Upper lobe of right lung (tissue), 1 donor: Measurements from ENCODE around the gene KAT6B. TPM values are rescaled to one million over a fixed set of nuclear protein-coding genes. Genes with fewer than 3 reads are reported as not detected.

Experiments used
- ATAC-seq: fragments of 200-7000 bp; cut with Tn5 transposase; one replicate; pipeline ENCODE4 v1.9.1; 2020; ENCODE audit warnings: mild to moderate bottlenecking, moderate library complexity
- DNase-seq: peaks from one replicate; pipeline ENCODE4 v3.0.0-alpha.2; 2020
- H3K27ac ChIP-seq: fragments of 200-600 bp; one replicate; pipeline ENCODE4 v1.8.0; 2022
- H3K27me3 ChIP-seq: fragments of 200-600 bp; one replicate; pipeline ENCODE4 v1.8.0; 2022; ENCODE audit warnings: mild to moderate bottlenecking
- H3K36me3 ChIP-seq: fragments of 200-600 bp; one replicate; pipeline ENCODE4 v1.8.0; 2022
- H3K4me1 ChIP-seq: fragments of 200-600 bp; one replicate; pipeline ENCODE4 v1.8.0; 2022
- H3K4me3 ChIP-seq: fragments of 200-600 bp; one replicate; pipeline ENCODE4 v1.8.0; 2022; ENCODE audit warnings: mild to moderate bottlenecking
- H3K9me3 ChIP-seq: fragments of 200-600 bp; one replicate; pipeline ENCODE4 v1.8.0; 2022
- intact Hi-C: fragments of 100-400 bp; cut with DNase I; formaldehyde crosslinking; loops from one replicate; pipeline ENCODE4 v1.11.0; 2022
- total RNA-seq: library from RNA; stranded (reverse); fragmentation: NEBNext Ultra II Directional; extraction: Animal tissue kit (Norgen Biotek cat#: 25700); gene quantifications from one replicate; pipeline ENCODE4 v1.2.1, GENCODE V29; 2021
- TF ChIP-seq, protein P1 (sequence below): fragments of 200-600 bp; IDR thresholded peaks from one replicate; pipeline ENCODE4 v1.8.0; 2022; ENCODE audit warnings: antibody characterized with exemption
- donor health status: DM: no; HTN: yes; CAD: no; lungs with severe emphysema.

Gene KAT6B
- total RNA-seq, 1 donor from 2014 or later = 45.4 TPM

DNA sequence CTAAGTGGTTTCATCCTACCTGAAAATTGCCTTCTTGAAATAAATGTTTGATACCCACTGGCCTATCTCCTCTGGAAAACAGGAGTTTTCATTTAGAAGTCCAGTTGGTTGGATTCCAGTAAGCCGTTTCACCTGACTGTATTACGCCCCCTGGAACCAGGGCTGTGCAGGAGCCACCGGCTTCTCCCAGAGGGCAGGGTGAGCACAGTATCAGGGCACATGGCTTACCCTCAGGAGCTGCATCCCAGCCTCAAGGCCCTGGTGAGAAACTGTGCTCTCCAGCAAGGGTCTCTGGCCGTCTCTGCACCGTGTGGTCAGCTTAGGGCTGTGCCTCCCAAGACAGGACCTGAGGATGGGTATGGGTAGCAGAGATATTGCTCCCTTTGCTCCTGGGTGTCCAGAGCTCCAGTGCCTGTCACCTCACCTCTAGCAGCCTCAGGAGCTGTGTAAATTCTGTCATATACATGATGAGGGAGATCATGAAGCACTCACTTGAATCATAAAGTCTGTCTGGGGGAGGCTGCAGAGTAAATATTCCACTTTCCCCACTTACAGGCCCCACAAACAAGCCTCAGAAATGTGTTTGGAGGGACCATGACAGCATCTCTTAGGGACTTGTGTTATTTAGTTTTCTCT, 175.4 kb downstream of the KAT6B start:
- no peaks in the 10 kb centered on the region for H3K4me1 ChIP-seq
- H3K27me3 ChIP-seq = no peaks in the 10 kb centered on the region
- no peaks in the 10 kb centered on the region for H3K9me3 ChIP-seq
- H3K27ac ChIP-seq = no peak overlapping the region
- intact Hi-C loops = no loop called here
- no peak for ATAC-seq
- no peak for DNase-seq
- H3K4me3 ChIP-seq = no peak overlapping the region
- TF ChIP-seq, protein P1, sequence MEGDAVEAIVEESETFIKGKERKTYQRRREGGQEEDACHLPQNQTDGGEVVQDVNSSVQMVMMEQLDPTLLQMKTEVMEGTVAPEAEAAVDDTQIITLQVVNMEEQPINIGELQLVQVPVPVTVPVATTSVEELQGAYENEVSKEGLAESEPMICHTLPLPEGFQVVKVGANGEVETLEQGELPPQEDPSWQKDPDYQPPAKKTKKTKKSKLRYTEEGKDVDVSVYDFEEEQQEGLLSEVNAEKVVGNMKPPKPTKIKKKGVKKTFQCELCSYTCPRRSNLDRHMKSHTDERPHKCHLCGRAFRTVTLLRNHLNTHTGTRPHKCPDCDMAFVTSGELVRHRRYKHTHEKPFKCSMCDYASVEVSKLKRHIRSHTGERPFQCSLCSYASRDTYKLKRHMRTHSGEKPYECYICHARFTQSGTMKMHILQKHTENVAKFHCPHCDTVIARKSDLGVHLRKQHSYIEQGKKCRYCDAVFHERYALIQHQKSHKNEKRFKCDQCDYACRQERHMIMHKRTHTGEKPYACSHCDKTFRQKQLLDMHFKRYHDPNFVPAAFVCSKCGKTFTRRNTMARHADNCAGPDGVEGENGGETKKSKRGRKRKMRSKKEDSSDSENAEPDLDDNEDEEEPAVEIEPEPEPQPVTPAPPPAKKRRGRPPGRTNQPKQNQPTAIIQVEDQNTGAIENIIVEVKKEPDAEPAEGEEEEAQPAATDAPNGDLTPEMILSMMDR = no peak
- H3K36me3 ChIP-seq = peaks cover 19% of the 10 kb centered on the region

DNA sequence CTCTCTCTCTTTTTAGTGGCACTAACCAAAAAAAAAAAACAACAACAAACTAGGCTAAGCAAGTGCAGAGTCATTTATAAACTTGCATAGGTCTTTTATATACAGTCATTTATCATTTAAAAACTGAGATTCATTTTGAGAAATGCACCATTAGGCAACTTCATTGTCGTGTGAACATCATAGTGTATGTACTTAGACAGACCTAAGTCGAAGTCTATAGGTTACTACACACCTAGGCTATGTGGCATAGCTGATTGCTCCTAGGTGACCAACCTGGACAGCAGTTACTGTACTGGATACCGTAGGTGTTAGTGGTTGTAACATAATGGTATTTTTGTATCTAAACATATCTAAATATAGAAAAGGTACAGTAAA, 175.9 kb downstream of the KAT6B start:
- Histone ChIP-seq H3K4me1 (no peaks in the 10 kb centered on the region), H3K27ac (no peak overlapping the region), H3K4me3 (no peak overlapping the region), H3K36me3 (peaks cover 16% of the 10 kb centered on the region), H3K9me3 (no peaks in the 10 kb centered on the region), H3K27me3 (no peaks in the 10 kb centered on the region)
- ATAC-seq (no peak), DNase-seq (no peak)
- TF ChIP-seq, protein P1 = no peak
- intact Hi-C loops = no loop called here

DNA sequence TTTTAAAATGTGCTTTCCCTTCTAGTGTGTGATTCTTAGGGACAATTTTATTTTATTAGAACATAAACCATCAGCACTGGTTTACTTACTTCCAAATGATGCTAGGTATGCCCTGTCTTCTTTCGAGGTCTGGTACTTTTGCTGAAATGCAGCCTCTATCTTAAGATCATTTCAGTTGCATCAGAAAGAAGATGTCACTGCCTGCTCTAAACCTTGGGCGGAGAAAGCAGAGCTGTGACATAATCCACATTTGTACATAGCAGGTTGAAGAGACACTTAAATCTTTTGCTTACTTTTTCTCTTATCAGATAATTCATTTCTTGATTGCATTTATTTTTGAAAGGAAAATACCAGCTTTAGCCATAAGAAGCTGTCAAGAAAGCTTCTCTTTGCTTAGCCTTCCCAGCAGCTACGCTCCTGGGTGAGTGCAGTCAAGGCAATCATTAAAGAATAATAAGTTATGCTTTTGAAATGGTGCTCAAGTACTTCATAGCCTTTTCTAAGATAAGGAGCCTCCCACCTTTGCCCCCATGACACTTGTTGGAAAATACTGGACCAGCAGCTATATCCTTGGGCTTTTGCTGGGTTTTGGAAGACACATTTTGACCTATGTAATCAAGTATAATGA, 176.7 kb downstream of the KAT6B start:
- H3K27me3 ChIP-seq = no peaks in the 10 kb centered on the region
- no peak overlapping the region for H3K27ac ChIP-seq
- no peaks in the 10 kb centered on the region for H3K9me3 ChIP-seq
- no peak for ATAC-seq
- H3K4me3 ChIP-seq = no peak overlapping the region
- H3K36me3 ChIP-seq = peaks cover 16% of the 10 kb centered on the region
- DNase-seq = no peak
- intact Hi-C loops = no loop called here
- H3K4me1 ChIP-seq = no peaks in the 10 kb centered on the region
- TF ChIP-seq, protein P1 = no peak

DNA sequence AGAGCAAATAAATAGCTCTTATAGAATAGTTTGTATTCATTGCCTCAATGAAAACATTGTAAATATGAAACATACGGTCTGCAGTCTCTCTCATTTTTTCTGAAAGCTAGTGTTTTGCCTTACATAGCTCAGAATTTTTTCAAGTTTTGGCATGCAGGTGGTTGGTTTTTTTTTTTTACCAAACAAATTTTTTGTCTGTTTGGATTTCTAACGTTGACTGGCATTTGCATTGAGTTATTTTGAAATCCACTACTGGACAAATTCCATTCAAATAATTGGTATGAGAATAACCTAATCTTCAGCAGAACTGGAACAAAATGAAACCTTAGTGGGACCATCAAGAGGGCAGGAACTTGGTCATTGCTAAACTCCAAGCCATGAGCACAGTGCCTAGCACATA, 177.5 kb downstream of the KAT6B start:
- intact Hi-C loops = no loop called here
- no peak for DNase-seq
- H3K9me3 ChIP-seq = no peaks in the 10 kb centered on the region
- no peaks in the 10 kb centered on the region for H3K4me1 ChIP-seq
- peaks cover 13% of the 10 kb centered on the region for H3K36me3 ChIP-seq
- no peak overlapping the region for H3K4me3 ChIP-seq
- H3K27me3 ChIP-seq = no peaks in the 10 kb centered on the region
- TF ChIP-seq, protein P1 = no peak
- H3K27ac ChIP-seq = no peak overlapping the region
- no peak for ATAC-seq

DNA sequence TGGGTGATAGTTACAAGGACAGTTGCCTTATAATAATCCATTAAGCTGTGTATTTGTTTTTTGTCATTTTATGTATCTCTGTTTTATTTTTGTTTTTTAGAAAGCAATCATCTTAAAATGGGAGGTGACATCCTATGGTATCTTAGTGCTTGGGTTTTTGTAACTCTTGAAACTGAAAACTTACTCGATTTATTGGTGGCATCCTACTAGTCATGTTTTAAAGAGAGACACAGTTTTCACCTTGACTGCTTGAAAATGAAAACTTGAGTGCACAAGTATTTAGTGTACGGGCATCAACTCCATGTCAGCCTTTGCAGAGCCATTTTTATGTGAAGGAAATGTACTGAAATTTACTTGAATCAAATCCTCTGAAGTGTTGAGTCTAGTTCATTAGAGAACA, 181.2 kb downstream of the KAT6B start:
- intact Hi-C loops = no loop called here
- Histone ChIP-seq H3K36me3 (no peaks in the 10 kb centered on the region), H3K4me3 (no peak overlapping the region), H3K9me3 (no peaks in the 10 kb centered on the region), H3K27me3 (no peaks in the 10 kb centered on the region), H3K4me1 (peaks cover 4% of the 10 kb centered on the region), H3K27ac (no peak overlapping the region)
- ATAC-seq = no peak
- TF ChIP-seq, protein P1 = no peak
- DNase-seq = no peak
